ENCODE data around the gene NPTN.

Gene NPTN

DNA sequence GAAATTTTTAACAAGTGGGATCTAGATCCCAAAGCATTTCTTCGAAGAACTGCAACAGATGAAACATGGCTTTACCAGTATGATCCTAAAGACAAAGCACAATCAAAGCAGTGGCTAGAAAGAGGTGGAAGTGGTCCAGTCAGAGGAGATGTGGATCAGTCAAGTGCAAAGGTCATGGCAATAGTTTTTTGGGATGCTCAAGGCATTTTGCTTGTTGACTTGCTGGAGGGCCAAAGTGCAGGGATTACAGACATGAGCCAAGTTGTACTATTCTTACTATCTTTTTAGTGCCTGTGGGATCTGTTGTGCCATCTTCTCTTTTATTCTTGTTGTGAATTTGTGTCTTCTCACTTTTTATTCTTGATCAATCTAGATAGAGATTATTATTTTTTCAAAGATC, 108.3 kb downstream of the NPTN start:
- TF ChIP-seq, protein P1, sequence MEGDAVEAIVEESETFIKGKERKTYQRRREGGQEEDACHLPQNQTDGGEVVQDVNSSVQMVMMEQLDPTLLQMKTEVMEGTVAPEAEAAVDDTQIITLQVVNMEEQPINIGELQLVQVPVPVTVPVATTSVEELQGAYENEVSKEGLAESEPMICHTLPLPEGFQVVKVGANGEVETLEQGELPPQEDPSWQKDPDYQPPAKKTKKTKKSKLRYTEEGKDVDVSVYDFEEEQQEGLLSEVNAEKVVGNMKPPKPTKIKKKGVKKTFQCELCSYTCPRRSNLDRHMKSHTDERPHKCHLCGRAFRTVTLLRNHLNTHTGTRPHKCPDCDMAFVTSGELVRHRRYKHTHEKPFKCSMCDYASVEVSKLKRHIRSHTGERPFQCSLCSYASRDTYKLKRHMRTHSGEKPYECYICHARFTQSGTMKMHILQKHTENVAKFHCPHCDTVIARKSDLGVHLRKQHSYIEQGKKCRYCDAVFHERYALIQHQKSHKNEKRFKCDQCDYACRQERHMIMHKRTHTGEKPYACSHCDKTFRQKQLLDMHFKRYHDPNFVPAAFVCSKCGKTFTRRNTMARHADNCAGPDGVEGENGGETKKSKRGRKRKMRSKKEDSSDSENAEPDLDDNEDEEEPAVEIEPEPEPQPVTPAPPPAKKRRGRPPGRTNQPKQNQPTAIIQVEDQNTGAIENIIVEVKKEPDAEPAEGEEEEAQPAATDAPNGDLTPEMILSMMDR (conservative IDR thresholded peaks at IDR 0.05; ENCODE audit: low read depth, low read length): no peak
- Histone ChIP-seq H3K36me3 (ENCODE audit: insufficient read depth) (no peaks in the 10 kb centered on the region), H3K4me2 (no peak overlapping the region), H3K27me3 (ENCODE audit: insufficient read depth, low read depth) (no peaks in the 10 kb centered on the region), H2AFZ (ENCODE audit: low read depth) (no peak overlapping the region), H3K4me3 (IDR thresholded peaks at IDR 0.05; ENCODE audit: insufficient read depth, low read depth, low read length) (no peak overlapping the region), H4K20me1 (ENCODE audit: insufficient read depth) (no peaks in the 10 kb centered on the region), H3K4me1 (ENCODE audit: low read depth, poor library complexity, severe bottlenecking) (no peaks in the 10 kb centered on the region), H3K9ac (no peak overlapping the region), H3K27ac (no peak overlapping the region), H3K79me2 (ENCODE audit: insufficient read depth, low read depth) (no peaks in the 10 kb centered on the region)

DNA sequence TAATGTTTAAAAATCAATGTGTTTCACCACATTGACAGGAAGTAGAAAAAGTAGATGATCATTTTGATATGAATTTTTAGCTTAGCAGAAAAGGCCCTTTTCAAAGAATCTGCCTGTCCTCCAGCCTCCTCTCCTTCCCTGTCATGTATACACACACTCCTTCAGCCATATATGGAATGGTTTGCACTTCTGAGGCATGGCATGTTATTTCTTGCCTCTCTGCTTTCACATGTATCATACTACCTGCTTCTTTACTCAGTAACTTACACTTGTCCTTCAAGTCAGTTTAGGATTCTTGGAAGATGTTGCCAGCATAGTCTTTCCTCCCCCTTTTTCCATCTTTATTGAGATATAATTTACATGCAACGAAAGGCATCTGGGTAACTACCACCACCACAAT, 111.2 kb downstream of the NPTN start:
- H3K9ac ChIP-seq: no peak overlapping the region
- H3K4me1 ChIP-seq (ENCODE audit: low read depth, poor library complexity, severe bottlenecking): no peaks in the 10 kb centered on the region

DNA sequence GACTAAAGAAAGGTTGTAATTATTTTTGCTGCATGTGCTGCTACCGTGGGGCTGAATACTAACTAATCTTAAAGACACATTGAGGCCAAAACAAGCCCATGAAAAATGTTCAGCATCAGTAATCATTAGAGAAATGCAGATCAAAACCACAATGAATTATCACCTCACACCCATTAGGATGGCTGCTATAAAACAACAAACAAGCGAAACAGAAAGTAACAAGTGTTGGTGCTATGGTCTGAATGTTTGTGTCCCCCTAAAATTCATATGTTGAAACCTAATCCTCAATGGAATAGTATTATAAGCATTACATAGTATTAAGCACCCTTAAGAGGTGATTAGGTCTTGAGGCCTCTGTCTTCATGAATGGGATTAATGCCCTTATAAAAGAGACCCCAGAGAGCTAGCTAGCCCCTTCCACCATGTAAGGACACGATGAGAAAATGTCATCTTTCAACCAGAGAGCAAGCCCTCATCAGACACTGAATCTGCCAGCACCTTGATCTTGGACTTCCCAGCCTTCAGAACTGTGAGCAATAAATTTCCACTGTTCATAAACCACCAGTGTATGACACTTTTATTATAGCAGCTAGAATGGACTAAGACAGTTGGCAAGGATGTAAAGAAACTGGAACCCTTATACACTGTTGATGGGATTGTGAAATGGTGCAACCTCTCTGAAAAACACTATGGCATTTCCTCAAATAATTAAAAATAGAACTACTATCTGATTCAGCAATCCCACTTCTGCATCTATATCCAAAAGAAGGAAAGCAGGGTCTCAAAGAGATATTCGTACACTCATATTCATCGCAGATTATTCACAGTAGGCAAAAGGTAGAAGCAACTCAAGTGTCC, 114.1 kb downstream of the NPTN start:
- H3K36me3 ChIP-seq (ENCODE audit: insufficient read depth): no peaks in the 10 kb centered on the region
- H3K27me3 ChIP-seq (ENCODE audit: insufficient read depth, low read depth): no peaks in the 10 kb centered on the region
- no peak overlapping the region for H3K9ac ChIP-seq
- no peaks in the 10 kb centered on the region for H4K20me1 ChIP-seq (ENCODE audit: insufficient read depth)
- no peaks in the 10 kb centered on the region for H3K79me2 ChIP-seq (ENCODE audit: insufficient read depth, low read depth)
- H2AFZ ChIP-seq (ENCODE audit: low read depth): no peak overlapping the region
- TF ChIP-seq, protein P1 (conservative IDR thresholded peaks at IDR 0.05; ENCODE audit: low read depth, low read length): no peak
- H3K4me1 ChIP-seq (ENCODE audit: low read depth, poor library complexity, severe bottlenecking): no peaks in the 10 kb centered on the region
- no peak overlapping the region for H3K4me2 ChIP-seq
- no peak overlapping the region for H3K27ac ChIP-seq
- H3K4me3 ChIP-seq (IDR thresholded peaks at IDR 0.05; ENCODE audit: insufficient read depth, low read depth, low read length): no peak overlapping the region

More for the DNA sequence above, 111.2 kb downstream of the NPTN start:
- no peak overlapping the region for H3K4me2 ChIP-seq
- no peaks in the 10 kb centered on the region for H3K27me3 ChIP-seq (ENCODE audit: insufficient read depth, low read depth)
- TF ChIP-seq, protein P1 (conservative IDR thresholded peaks at IDR 0.05; ENCODE audit: low read depth, low read length): no peak
- no peaks in the 10 kb centered on the region for H3K36me3 ChIP-seq (ENCODE audit: insufficient read depth)
- H4K20me1 ChIP-seq (ENCODE audit: insufficient read depth): no peaks in the 10 kb centered on the region
- H2AFZ ChIP-seq (ENCODE audit: low read depth): no peak overlapping the region
- H3K79me2 ChIP-seq (ENCODE audit: insufficient read depth, low read depth): no peaks in the 10 kb centered on the region
- H3K27ac ChIP-seq: no peak overlapping the region
- no peak overlapping the region for H3K4me3 ChIP-seq (IDR thresholded peaks at IDR 0.05; ENCODE audit: insufficient read depth, low read depth, low read length)

DNA sequence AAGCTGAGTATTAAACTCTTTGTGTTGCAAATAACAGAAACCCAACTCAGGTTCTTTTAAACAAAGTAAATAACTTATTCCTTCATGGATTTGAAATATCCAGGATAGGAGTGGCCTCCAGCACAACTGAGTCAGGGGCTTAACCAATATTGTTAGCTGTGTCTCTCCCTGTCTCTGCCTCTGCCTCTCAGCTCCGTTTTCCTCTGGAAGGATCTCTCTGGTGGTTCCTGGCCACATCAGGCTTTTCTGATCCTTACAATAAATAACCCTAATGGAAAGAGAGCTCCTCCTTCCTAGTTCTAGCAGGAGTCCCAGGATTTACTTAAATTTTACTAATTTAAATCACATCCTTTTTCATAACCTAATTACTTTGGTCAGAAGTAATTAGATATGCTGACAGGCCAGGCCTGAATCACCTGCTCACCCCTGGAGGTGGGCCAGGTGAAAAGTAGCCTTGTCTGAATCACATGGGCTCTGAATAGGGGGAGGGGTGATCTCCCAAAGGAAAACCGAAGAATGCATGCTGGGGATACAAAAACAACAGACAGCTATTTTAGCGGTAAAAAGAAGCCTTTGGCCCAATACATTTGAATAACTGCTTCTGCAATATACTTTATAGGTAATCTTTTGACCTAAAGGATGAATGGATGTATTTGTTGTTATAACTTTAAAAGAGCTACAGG, 114.9 kb downstream of the NPTN start:
- no peak overlapping the region for H3K4me3 ChIP-seq (IDR thresholded peaks at IDR 0.05; ENCODE audit: insufficient read depth, low read depth, low read length)
- no peak overlapping the region for H3K4me2 ChIP-seq
- H3K27me3 ChIP-seq (ENCODE audit: insufficient read depth, low read depth): no peaks in the 10 kb centered on the region
- no peaks in the 10 kb centered on the region for H3K36me3 ChIP-seq (ENCODE audit: insufficient read depth)
- no peak overlapping the region for H3K27ac ChIP-seq
- H2AFZ ChIP-seq (ENCODE audit: low read depth): no peak overlapping the region
- H4K20me1 ChIP-seq (ENCODE audit: insufficient read depth): no peaks in the 10 kb centered on the region
- no peak overlapping the region for H3K9ac ChIP-seq
- no peaks in the 10 kb centered on the region for H3K4me1 ChIP-seq (ENCODE audit: low read depth, poor library complexity, severe bottlenecking)
- TF ChIP-seq, protein P1 (conservative IDR thresholded peaks at IDR 0.05; ENCODE audit: low read depth, low read length): no peak
- no peaks in the 10 kb centered on the region for H3K79me2 ChIP-seq (ENCODE audit: insufficient read depth, low read depth)

Measured in KMS-11 (cell line).